Endothelial cell of umbilical vein (primary cell): ENCODE data around the gene TBC1D8. TPM values are rescaled to one million over a fixed set of nuclear protein-coding genes. Genes with fewer than 3 reads are reported as not detected.

Experiments used
- BruUV-seq: library from RNA; stranded (reverse); fragments of 400-500 nt; replicated peaks from 2 replicates; lab custom pipeline; 2021; lab: Mats Ljungman, UMichigan
- CTCF ChIA-PET: fragments of 300-600, 350-600 bp; sonication (Branson Sonifier 250); formaldehyde crosslinking; loops from one replicate; lab custom pipeline; 2021; ENCODE audit warnings: antibody characterized with exemption, inconsistent platforms; lab: Charles Lee
- POLR2A ChIA-PET: fragments of 300-600, 350-600 bp; sonication (Branson Sonifier 250); formaldehyde crosslinking; loops from one replicate; lab custom pipeline; 2021; ENCODE audit warnings: antibody characterized with exemption, inconsistent platforms; lab: Charles Lee
- DNase-seq: peaks from one replicate; pipeline ENCODE4 v3.0.0-alpha.2; 2011; ENCODE audit warnings: low read depth, low spot score
- FAIRE-seq: peaks from 2 replicates; lab custom pipeline; 2011; peaks lifted over from hg19 to GRCh38; lab: Jason Lieb, UNC
- H2AFZ ChIP-seq: 2 replicates; pipeline ENCODE4 v1.6.0; 2012; ENCODE audit warnings: low read depth, low read length, control low read depth, inconsistent platforms
- H3K27ac ChIP-seq: 2 replicates; pipeline ENCODE4 v1.5.1; 2011; ENCODE audit warnings: low read depth, mild to moderate bottlenecking, control low read depth, low read length, moderate library complexity; ENCODE audit not compliant: insufficient read depth
- H3K27me3 ChIP-seq, 2 experiments: 2 replicates each; pipeline versions ENCODE4 v1.6.0 to v1.6.1; 2011; ENCODE audit warnings: low read length in 2 of 2, mixed read lengths in 1 of 2; ENCODE audit not compliant: control insufficient read depth in 2 of 2, insufficient read depth in 2 of 2
- H3K36me3 ChIP-seq, 2 experiments: 2 replicates in 1 of 2; 3 replicates in 1 of 2; pipeline ENCODE4 v1.5.1; 2011; ENCODE audit warnings: low read length in 2 of 2, mild to moderate bottlenecking in 1 of 2, moderate library complexity in 1 of 2; ENCODE audit not compliant: control insufficient read depth in 2 of 2, insufficient read depth in 2 of 2; ENCODE audit errors: extremely low read depth in 1 of 2
- H3K4me1 ChIP-seq: 3 replicates; pipeline ENCODE4 v1.5.1; 2011; ENCODE audit warnings: mild to moderate bottlenecking, low read length; ENCODE audit not compliant: control insufficient read depth, insufficient read depth; ENCODE audit errors: extremely low read depth
- H3K4me2 ChIP-seq: 2 replicates; pipeline ENCODE4 v1.6.1; 2011; ENCODE audit warnings: low read length, control low read depth, mixed read lengths; ENCODE audit not compliant: insufficient read depth
- H3K4me3 ChIP-seq, 3 experiments: fragments of 200-600 bp in 1 of 3; sonication (generic), shearing (Covaris generic) in 1 of 3; replicated peaks in 1 of 3; 2 replicates each; pipeline ENCODE4 v1.5.1; 2011 to 2016; ENCODE audit warnings: control low read depth in 3 of 3, low read length in 3 of 3, mild to moderate bottlenecking in 2 of 3, inconsistent platforms in 1 of 3, low read depth in 1 of 3, moderate library complexity in 1 of 3; ENCODE audit not compliant: insufficient read depth in 1 of 3
- H3K79me2 ChIP-seq: 2 replicates; pipeline ENCODE4 v1.6.0; 2012; ENCODE audit warnings: low read length, inconsistent platforms; ENCODE audit not compliant: control insufficient read depth, insufficient read depth
- H3K9ac ChIP-seq: replicated peaks from 2 replicates; pipeline ENCODE3; 2011; ENCODE audit warnings: low read length, control low read depth; ENCODE audit not compliant: insufficient read depth; ENCODE audit errors: extremely low read depth
- H3K9me1 ChIP-seq: replicated peaks from 3 replicates; pipeline ENCODE4 v1.6.0; 2011; ENCODE audit warnings: mild to moderate bottlenecking, low read length; ENCODE audit not compliant: control insufficient read depth, insufficient read depth; ENCODE audit errors: extremely low read depth
- H3K9me3 ChIP-seq: replicated peaks from 2 replicates; pipeline ENCODE4 v1.5.1; 2012; ENCODE audit warnings: low read length, inconsistent platforms; ENCODE audit not compliant: control insufficient read depth, insufficient read depth
- H4K20me1 ChIP-seq: replicated peaks from 2 replicates; pipeline ENCODE3; 2011; ENCODE audit warnings: mild to moderate bottlenecking, low read length; ENCODE audit not compliant: control insufficient read depth, insufficient read depth; ENCODE audit errors: extremely low read depth
- EZH2 ChIP-seq: IDR thresholded peaks from 2 replicates; pipeline ENCODE4 v1.6.1; 2012; ENCODE audit warnings: borderline replicate concordance, low read depth, mild to moderate bottlenecking, moderate library complexity, low read length, inconsistent platforms; ENCODE audit not compliant: severe bottlenecking
- FOS ChIP-seq: IDR thresholded peaks from 2 replicates; pipeline ENCODE4 v1.6.1; 2011; ENCODE audit warnings: mild to moderate bottlenecking, low read length, moderate library complexity, borderline replicate concordance; ENCODE audit not compliant: insufficient read depth
- GATA2 ChIP-seq: IDR thresholded peaks from 2 replicates; pipeline ENCODE4 v1.7.0; 2011; ENCODE audit warnings: low read depth, mild to moderate bottlenecking, moderate library complexity, mixed read lengths, low read length; ENCODE audit not compliant: insufficient read length, insufficient read depth
- JUN ChIP-seq: IDR thresholded peaks from 2 replicates; pipeline ENCODE4 v1.6.1; 2011; ENCODE audit warnings: borderline replicate concordance, low read depth; ENCODE audit not compliant: insufficient read length, insufficient read depth
- MYC ChIP-seq: IDR thresholded peaks from one replicate; pipeline ENCODE4 v1.6.1; 2011; ENCODE audit warnings: mild to moderate bottlenecking, low read depth, low read length
- POLR2A ChIP-seq: IDR thresholded peaks from 2 replicates; pipeline ENCODE4 v1.6.1; 2012; ENCODE audit warnings: low read depth, mild to moderate bottlenecking, control low read depth, low read length
- POLR2AphosphoS5 ChIP-seq: IDR thresholded peaks from 2 replicates; pipeline ENCODE4 v1.6.1; 2012; ENCODE audit warnings: low read depth, mild to moderate bottlenecking, control low read depth, low read length, moderate library complexity; ENCODE audit not compliant: insufficient read depth
- dilution Hi-C: fragments of 300-500 bp; cut with MboI; formaldehyde crosslinking; loops from one replicate; pipeline ENCODE4 v1.15.0; 2019; ENCODE audit warnings: low sequenced_read_pairs; ENCODE audit not compliant: extremely low pct_ligation_motif_present
- intact Hi-C: fragments of 100-400 bp; cut with micrococcal nuclease; formaldehyde crosslinking; loops from one replicate; pipeline ENCODE4 v1.10.0; 2022
- polyA plus RNA-seq, 4 experiments: library from polyadenylated mRNA; depleted of rRNA in 3 of 4; stranded (reverse) in 3 of 4; unstranded in 1 of 4; fragments of >200 nt; gene quantifications; 2 replicates each; pipeline versions ENCODE4 v1.2.1 to v1.2.3, GENCODE V29; 2011 to 2012; ENCODE audit warnings: missing spikeins in 1 of 4
- total RNA-seq: library from RNA; stranded (reverse); gene quantifications from 2 replicates; pipeline ENCODE4 v1.2.3, GENCODE V29; 2021
- TF ChIP-seq, protein P1 (sequence below), 2 donors: IDR thresholded peaks; 1 replicate in 1 of 2; 2 replicates in 1 of 2; pipeline ENCODE4 v1.5.1; 2011; ENCODE audit warnings: low read length in 2 of 2, mild to moderate bottlenecking in 2 of 2, moderate library complexity in 2 of 2, control low read depth in 1 of 2, inconsistent platforms in 1 of 2, low read depth in 1 of 2; ENCODE audit not compliant: insufficient read depth in 1 of 2; ENCODE audit errors: extremely low read depth in 1 of 2
- TF ChIP-seq, protein P2 (sequence below): IDR thresholded peaks from 2 replicates; pipeline ENCODE4 v1.6.1; 2011; ENCODE audit not compliant: insufficient read depth, insufficient read length

Gene TBC1D8
- total and polyA plus RNA-seq, 2 donors (not counting 3 experiments of a cell fraction or from before 2014, with no cell fraction given) = 28.5 to 32.1 TPM

DNA sequence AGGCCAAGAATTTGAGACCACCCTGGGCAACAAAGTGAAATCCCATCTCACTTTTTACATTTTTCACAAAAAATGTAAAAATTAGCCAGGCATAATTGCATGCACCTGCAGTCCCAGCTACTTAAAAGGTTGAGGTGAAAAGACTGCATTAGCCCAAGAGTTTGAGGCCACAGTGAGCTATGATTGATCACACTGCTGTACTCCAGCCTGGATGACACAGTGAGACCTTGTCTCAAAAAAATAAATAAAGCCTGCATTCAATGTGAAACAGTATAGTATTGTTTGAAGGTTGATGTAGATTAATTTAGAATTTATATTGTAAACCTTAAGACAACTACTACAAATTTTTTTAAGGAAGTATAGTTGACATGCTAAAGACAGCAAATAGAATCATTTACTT, 53.5 kb downstream of the TBC1D8 start:
- dilution Hi-C loops = no loop called here
- intact Hi-C loops = no loop called here

More for the DNA sequence above, 53.5 kb downstream of the TBC1D8 start:
- Histone ChIP-seq H2AFZ (no peak overlapping the region), H3K4me3 (no peak overlapping the region), H3K9ac (no peak overlapping the region), H3K79me2 (peaks cover 88% of the 10 kb centered on the region), H3K27ac (no peak overlapping the region), H3K9me3 (no peaks in the 10 kb centered on the region), H3K9me1 (no peaks in the 10 kb centered on the region), H3K36me3 (no peaks in the 10 kb centered on the region), H3K4me2 (no peak overlapping the region), H3K27me3 (no peaks in the 10 kb centered on the region), H3K4me1 (no peaks in the 10 kb centered on the region), H4K20me1 (no peaks in the 10 kb centered on the region)
- ChIA-PET CTCF (no interaction called here), POLR2A (no interaction called here)
- no peak for FAIRE-seq
- BruUV-seq = no TSS peak
- no peak for DNase-seq
- TF ChIP-seq FOS (no peak), POLR2AphosphoS5 (no peak), JUN (no peak), POLR2A (no peak), MYC (no peak), GATA2 (no peak), EZH2 (no peak)
- TF ChIP-seq, protein P1, sequence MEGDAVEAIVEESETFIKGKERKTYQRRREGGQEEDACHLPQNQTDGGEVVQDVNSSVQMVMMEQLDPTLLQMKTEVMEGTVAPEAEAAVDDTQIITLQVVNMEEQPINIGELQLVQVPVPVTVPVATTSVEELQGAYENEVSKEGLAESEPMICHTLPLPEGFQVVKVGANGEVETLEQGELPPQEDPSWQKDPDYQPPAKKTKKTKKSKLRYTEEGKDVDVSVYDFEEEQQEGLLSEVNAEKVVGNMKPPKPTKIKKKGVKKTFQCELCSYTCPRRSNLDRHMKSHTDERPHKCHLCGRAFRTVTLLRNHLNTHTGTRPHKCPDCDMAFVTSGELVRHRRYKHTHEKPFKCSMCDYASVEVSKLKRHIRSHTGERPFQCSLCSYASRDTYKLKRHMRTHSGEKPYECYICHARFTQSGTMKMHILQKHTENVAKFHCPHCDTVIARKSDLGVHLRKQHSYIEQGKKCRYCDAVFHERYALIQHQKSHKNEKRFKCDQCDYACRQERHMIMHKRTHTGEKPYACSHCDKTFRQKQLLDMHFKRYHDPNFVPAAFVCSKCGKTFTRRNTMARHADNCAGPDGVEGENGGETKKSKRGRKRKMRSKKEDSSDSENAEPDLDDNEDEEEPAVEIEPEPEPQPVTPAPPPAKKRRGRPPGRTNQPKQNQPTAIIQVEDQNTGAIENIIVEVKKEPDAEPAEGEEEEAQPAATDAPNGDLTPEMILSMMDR (IDR thresholded peaks at IDR 0.05; ENCODE audit: extremely low read depth in 1 of 2, insufficient read depth in 1 of 2, low read depth in 1 of 2, low read length in 2 of 2) = no peak
- TF ChIP-seq, protein P2, sequence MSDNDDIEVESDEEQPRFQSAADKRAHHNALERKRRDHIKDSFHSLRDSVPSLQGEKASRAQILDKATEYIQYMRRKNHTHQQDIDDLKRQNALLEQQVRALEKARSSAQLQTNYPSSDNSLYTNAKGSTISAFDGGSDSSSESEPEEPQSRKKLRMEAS = no peak
